EL (cell line): Measurements from ENCODE around the gene P2RY11.

ENCODE experiments used
- DNase-seq: peaks from one replicate; pipeline ENCODE4 v3.0.0-alpha.2; 2016

The P2RY11 gene

GRCh38 chr19:10093295-10094186 lies 18.0 kb upstream of the P2RY11 start:
- no peak for DNase-seq

GRCh38 chr19:10095622-10095947 lies 15.9 kb upstream of the P2RY11 start:
- DNase-seq: no peak

- peak; percentile 91 for DNase-seq
Observed at GRCh38 chr19:10095948-10096614, 15.4 kb upstream of the P2RY11 start.

GRCh38 chr19:10096615-10096963 lies 14.9 kb upstream of the P2RY11 start:
- DNase-seq: no peak

GRCh38 chr19:10100163-10100785 lies 11.2 kb upstream of the P2RY11 start:
- DNase-seq: no peak

GRCh38 chr19:10102787-10103236 lies 8.7 kb upstream of the P2RY11 start:
- no peak for DNase-seq

- no peak for DNase-seq
Observed at GRCh38 chr19:10104130-10104513, 7.4 kb upstream of the P2RY11 start.

- DNase-seq: no peak
Observed at GRCh38 chr19:10104665-10105508, 6.6 kb upstream of the P2RY11 start.

GRCh38 chr19:10105509-10106099 lies 5.9 kb upstream of the P2RY11 start:
- no peak for DNase-seq

- peak; percentile 99 for DNase-seq
Observed at GRCh38 chr19:10106100-10106936, 5.2 kb upstream of the P2RY11 start, which contains the start of gene PPAN. PPAN (plus strand) TSS chr19:10106362; CDS start chr19:10106395, 33 bp downstream.

- DNase-seq: no peak
Observed at GRCh38 chr19:10107254-10107653, 4.2 kb upstream of the P2RY11 start.

GRCh38 chr19:10107817-10108367 lies 3.6 kb upstream of the P2RY11 start:
- no peak for DNase-seq

- DNase-seq: no peak
Observed at GRCh38 chr19:10109528-10109927, 2.0 kb upstream of the P2RY11 start.

- no peak for DNase-seq
Observed at GRCh38 chr19:10110076-10110971, 1.2 kb upstream of the P2RY11 start.

GRCh38 chr19:10110972-10111317 lies 548 bp upstream of the P2RY11 start:
- no peak for DNase-seq

- peak; percentile 63 for DNase-seq
Observed at GRCh38 chr19:10112037-10112761, 706 bp downstream of the P2RY11 start.

- DNase-seq: peak; percentile 42
Observed at GRCh38 chr19:10112895-10113591, 1.6 kb downstream of the P2RY11 start.

GRCh38 chr19:10113592-10113963 lies 2.1 kb downstream of the P2RY11 start:
- no peak for DNase-seq
